LNCAP (cell line): ENCODE data around the gene SIGLEC10.

Source experiments
- CTCF ChIP-seq: fragments of 450-650 bp; IDR thresholded peaks from 2 replicates; pipeline ENCODE4 v1.5.1; 2017; ENCODE audit warnings: mild to moderate bottlenecking

SIGLEC10 gene

GRCh38 chr19:51417107-51417809, at the start of gene SIGLEC10:
SIGLEC10 (minus strand) TSS chr19:51417642; CDS start chr19:51417581, 61 bp downstream.
- TF ChIP-seq CTCF, result no peak

GRCh38 chr19:51466723-51467122, 49.3 kb upstream of the SIGLEC10 start:
- no peak for TF ChIP-seq CTCF

- TF ChIP-seq CTCF, result no peak
These were observed 45.2 kb upstream of the SIGLEC10 start for GRCh38 chr19:51462681-51463080.

GRCh38 chr19:51462276-51462675, 44.8 kb upstream of the SIGLEC10 start:
- no peak for TF ChIP-seq CTCF

- TF ChIP-seq CTCF, result no peak
These were observed 44.3 kb upstream of the SIGLEC10 start for GRCh38 chr19:51461723-51462161.

- TF ChIP-seq CTCF, result no peak
These were observed 42.9 kb upstream of the SIGLEC10 start for GRCh38 chr19:51460164-51460992.

- TF ChIP-seq CTCF, result no peak
These were observed 41.6 kb upstream of the SIGLEC10 start for GRCh38 chr19:51458899-51459505.
